Liver (tissue), 9 donors: ENCODE measurements around the gene COL23A1. TPM values are rescaled to one million over a fixed set of nuclear protein-coding genes. Genes with fewer than 3 reads are reported as not detected.

Experiments used
- DNase-seq: peaks from one replicate; pipeline ENCODE4 v3.0.0-alpha.2; 2017; ENCODE audit warnings: low spot score
- H3K27ac ChIP-seq, 2 donors: one replicate each; pipeline ENCODE4 v1.7.0; 2013; ENCODE audit warnings: inconsistent platforms in 2 of 2, low read length in 2 of 2, control low read depth in 1 of 2, low read depth in 1 of 2, mild to moderate bottlenecking in 1 of 2
- H3K27me3 ChIP-seq, 4 donors: one replicate each; pipeline versions ENCODE4 v1.6.1 to v1.7.0; 2013; ENCODE audit warnings: low read length in 3 of 4, inconsistent platforms in 1 of 4, mild to moderate bottlenecking in 1 of 4, moderate library complexity in 1 of 4; ENCODE audit not compliant: control insufficient read depth in 4 of 4, insufficient read depth in 4 of 4
- H3K36me3 ChIP-seq, 4 donors: one replicate each; pipeline versions ENCODE4 v1.6.1 to v1.7.0; 2013; ENCODE audit warnings: low read length in 3 of 4, mild to moderate bottlenecking in 3 of 4, low read depth in 1 of 4, moderate library complexity in 1 of 4; ENCODE audit not compliant: control insufficient read depth in 4 of 4, insufficient read depth in 3 of 4
- H3K4me1 ChIP-seq, 4 donors: one replicate each; pipeline versions ENCODE4 v1.6.1 to v1.7.0; 2013; ENCODE audit warnings: low read length in 3 of 4, mild to moderate bottlenecking in 3 of 4, moderate library complexity in 1 of 4; ENCODE audit not compliant: control insufficient read depth in 4 of 4, insufficient read depth in 4 of 4
- H3K4me3 ChIP-seq, 3 donors: one replicate each; pipeline versions ENCODE4 v1.6.1 to v1.7.0; 2013; ENCODE audit warnings: low read length in 3 of 3, control low read depth in 1 of 3, low read depth in 1 of 3, mild to moderate bottlenecking in 1 of 3
- H3K9ac ChIP-seq, 2 donors: one replicate each; pipeline ENCODE4 v1.7.0; 2013; ENCODE audit warnings: low read length in 2 of 2, mild to moderate bottlenecking in 2 of 2, moderate library complexity in 2 of 2, control low read depth in 1 of 2, low read depth in 1 of 2
- H3K9me3 ChIP-seq, 4 donors: one replicate each; pipeline versions ENCODE4 v1.6.1 to v1.7.0; 2013; ENCODE audit warnings: low read length in 3 of 4; ENCODE audit not compliant: control insufficient read depth in 4 of 4
- ATF3 ChIP-seq: IDR thresholded peaks from 2 replicates; pipeline ENCODE4 v1.6.1; 2016; ENCODE audit warnings: antibody characterized with exemption
- CTCF ChIP-seq: fragments of 150-350 bp; IDR thresholded peaks from 2 replicates; pipeline ENCODE4 v1.5.1; 2017; ENCODE audit warnings: improper control_type of control experiment, low read depth, low read length; ENCODE audit not compliant: missing input control
- EGR1 ChIP-seq, 2 donors: IDR thresholded peaks; 2 replicates each; pipeline ENCODE4 v1.6.1; 2016 to 2018; ENCODE audit warnings: antibody characterized with exemption in 2 of 2, low read depth in 2 of 2
- FOXA1 ChIP-seq: IDR thresholded peaks from 2 replicates; pipeline ENCODE4 v1.6.1; 2016; ENCODE audit warnings: antibody characterized with exemption
- FOXA2 ChIP-seq: IDR thresholded peaks from 2 replicates; pipeline ENCODE4 v1.6.1; 2016; ENCODE audit warnings: antibody characterized with exemption
- HNF4A ChIP-seq, 2 donors: conservative IDR thresholded peaks; 2 replicates each; pipeline ENCODE4 v1.6.1; 2016; ENCODE audit warnings: antibody characterized with exemption in 2 of 2, mild to moderate bottlenecking in 2 of 2
- MAX ChIP-seq: IDR thresholded peaks from 2 replicates; pipeline ENCODE4 v1.6.1; 2016; ENCODE audit warnings: antibody characterized with exemption
- NR2F2 ChIP-seq: IDR thresholded peaks from 2 replicates; pipeline ENCODE4 v1.6.1; 2016; ENCODE audit warnings: antibody characterized with exemption
- RAD21 ChIP-seq, 2 donors: IDR thresholded peaks; 2 replicates each; pipeline ENCODE4 v1.6.1; 2016; ENCODE audit warnings: antibody characterized with exemption in 2 of 2, mild to moderate bottlenecking in 2 of 2
- REST ChIP-seq: IDR thresholded peaks from 2 replicates; pipeline ENCODE4 v1.6.1; 2016; ENCODE audit warnings: antibody characterized with exemption, mild to moderate bottlenecking
- RXRA ChIP-seq, 2 donors: IDR thresholded peaks; 2 replicates each; pipeline ENCODE4 v1.6.1; 2017 to 2018; ENCODE audit warnings: antibody characterized with exemption in 2 of 2, mild to moderate bottlenecking in 1 of 2
- SP1 ChIP-seq: IDR thresholded peaks from 2 replicates; pipeline ENCODE4 v1.6.1; 2018; ENCODE audit warnings: antibody characterized with exemption, mild to moderate bottlenecking
- ZBTB33 ChIP-seq: IDR thresholded peaks from 2 replicates; pipeline ENCODE4 v1.6.1; 2016; ENCODE audit warnings: antibody characterized with exemption
- WGBS: extraction: QIAGEN DNeasy Blood & Tissue Kit; methylation state at CpG from one replicate; pipeline ENCODE4 v1.1.7; 2013; 5-methylcytosine and 5-hydroxymethylcytosine counted together
- polyA plus RNA-seq, 2 donors: library from polyadenylated mRNA; stranded (reverse) in 1 of 2; unstranded in 1 of 2; fragments of 200-250 nt in 1 of 2; fragments of >200 nt in 1 of 2; fragmentation: Nextera tagmentation in 1 of 2; extraction: Ambion mirVana in 1 of 2; gene quantifications; one replicate each; pipeline versions ENCODE4 v1.2.1 to v1.2.3, GENCODE V29; 2013 to 2015
- total RNA-seq, 2 donors: library from RNA; depleted of rRNA; stranded (reverse); fragments of >200 nt; gene quantifications; one replicate each; pipeline ENCODE4 v1.2.3, GENCODE V29; 2014
- donor health status: healthy.
- donor health status: healthy.
- donor health status: healthy.
- donor health status: healthy.
- donor health status: healthy.

The COL23A1 gene
- total and polyA plus RNA-seq, 4 donors: 0.08 to 1.4 (median 0.27) TPM

- TF ChIP-seq MAX (no peak), FOXA1 (no peak), NR2F2 (no peak), FOXA2 (no peak), ZBTB33 (no peak), ATF3 (no peak)
- H3K27me3 ChIP-seq: peaks cover 0 to 5% (median 0%) of the 10 kb centered on the region in 4 donors
- H3K27ac ChIP-seq: no peak overlapping the region
- H3K4me3 ChIP-seq: no peak overlapping the region
- H3K4me1 ChIP-seq: no peaks in the 10 kb centered on the region
- WGBS: 88% methylated on average over 15 of the region's 15 CpGs
- no peak for DNase-seq
- no peak overlapping the region for H3K9ac ChIP-seq
- H3K36me3 ChIP-seq: no peaks in the 10 kb centered on the region
- peaks cover 5 to 14% (median 9%) of the 10 kb centered on the region in 4 donors for H3K9me3 ChIP-seq
Observed at GRCh38 chr5:178509491-178510057, 80.6 kb downstream of the COL23A1 start.

- Histone ChIP-seq H3K4me1 (no peaks in the 10 kb centered on the region), H3K27ac (no peak overlapping the region), H3K36me3 (no peaks in the 10 kb centered on the region), H3K27me3 (no peaks in the 10 kb centered on the region), H3K4me3 (no peak overlapping the region), H3K9ac (no peak overlapping the region), H3K9me3 (no peaks in the 10 kb centered on the region)
- DNase-seq: no peak
- WGBS: 87% methylated on average over 12 of the region's 12 CpGs
- TF ChIP-seq REST (no peak), MAX (no peak), HNF4A (conservative IDR thresholded peaks at IDR 0.05) (no peak), RXRA (IDR thresholded peaks at IDR 0.05) (no peak), ZBTB33 (no peak), RAD21 (IDR thresholded peaks at IDR 0.05) (no peak), FOXA2 (no peak), ATF3 (no peak), CTCF (no peak), SP1 (no peak), FOXA1 (no peak), NR2F2 (no peak), EGR1 (IDR thresholded peaks at IDR 0.05; ENCODE audit: low read depth in 2 of 2) (no peak)
Observed at GRCh38 chr5:178507151-178507932, 82.9 kb downstream of the COL23A1 start.
